A549 (cell line): ENCODE data around the gene EBF4. TPM values are rescaled to one million over a fixed set of nuclear protein-coding genes. Genes with fewer than 3 reads are reported as not detected.

Experiments
- ATAC-seq, 2 experiments: fragments of 200-7000 bp in 1 of 2; fragments of >200 bp in 1 of 2; cut with Nextera tagmentation in 1 of 2; cut with Tn5 transposase in 1 of 2; 3 replicates each; pipeline versions ENCODE4 v1.8.0 to v1.9.1; 2018 to 2020; ENCODE audit warnings: mild to moderate bottlenecking in 1 of 2, moderate library complexity in 1 of 2
- CTCF ChIA-PET: fragments of 300-600 bp; sonication (Branson Sonifier 250); formaldehyde crosslinking; extraction: SDS; loops from one replicate; lab custom pipeline; 2021; ENCODE audit warnings: antibody characterized with exemption, inconsistent platforms; lab: Yijun Ruan, JAX
- POLR2A ChIA-PET: fragments of 350-600 bp; formaldehyde crosslinking; extraction: SDS; loops from one replicate; lab custom pipeline; 2021; ENCODE audit warnings: antibody characterized with exemption, inconsistent platforms; lab: Yijun Ruan, JAX
- DNase-seq, 2 experiments: peaks; one replicate each; pipeline versions ENCODE4 v3.0.0 to v3.0.0-alpha.2; 2011 to 2016; ENCODE audit warnings: low read depth in 1 of 2, low spot score in 1 of 2
- FAIRE-seq: peaks from 2 replicates; lab custom pipeline; 2011; peaks lifted over from hg19 to GRCh38; lab: Jason Lieb, UNC
- H3K27ac ChIP-seq, 2 experiments: fragments of >200 bp; sonication (Bioruptor Twin); formaldehyde crosslinking; 3 replicates each; pipeline ENCODE4 v1.5.1; 2016 to 2017
- H3K4me1 ChIP-seq: fragments of >200 bp; sonication (Bioruptor Twin); formaldehyde crosslinking; 3 replicates; pipeline ENCODE4 v1.6.1; 2016
- H3K4me2 ChIP-seq: fragments of >200 bp; sonication (Bioruptor Twin); formaldehyde crosslinking; 3 replicates; pipeline ENCODE4 v1.6.1; 2016
- H3K4me3 ChIP-seq: fragments of >200 bp; sonication (Bioruptor Twin); formaldehyde crosslinking; 3 replicates; pipeline ENCODE4 v1.5.1; 2016
- H3K9me3 ChIP-seq: fragments of >200 bp; sonication (Bioruptor Twin); formaldehyde crosslinking; 3 replicates; pipeline ENCODE4 v1.6.1; 2016
- CBX8 ChIP-seq: fragments of 200-600 bp; sonication (generic); IDR thresholded peaks from 2 replicates; pipeline ENCODE4 v1.6.1; 2016
- E2F6 ChIP-seq: IDR thresholded peaks from 2 replicates; pipeline ENCODE4 v1.6.1; 2012; ENCODE audit warnings: low read depth, borderline replicate concordance
- FOXS1 ChIP-seq: fragments of 250-450 bp; sonication (Bioruptor Pico); IDR thresholded peaks from 2 replicates; pipeline ENCODE4 v1.5.0; 2020; ENCODE audit warnings: mild to moderate bottlenecking, moderate library complexity
- GATA3 ChIP-seq: IDR thresholded peaks from 2 replicates; pipeline ENCODE4 v1.6.1; 2012; ENCODE audit warnings: borderline replicate concordance
- HOXA7 ChIP-seq: fragments of 250-450 bp; sonication (Bioruptor Pico); IDR thresholded peaks from 2 replicates; pipeline ENCODE4 v1.5.0; 2020; ENCODE audit warnings: mild to moderate bottlenecking, moderate library complexity
- KDM1A ChIP-seq: fragments of 200-600 bp; sonication (generic); IDR thresholded peaks from 2 replicates; pipeline ENCODE4 v1.6.1; 2016; ENCODE audit warnings: low read depth, mild to moderate bottlenecking
- MAX ChIP-seq: IDR thresholded peaks from 2 replicates; pipeline ENCODE4 v1.6.1; 2012
- POLR2A ChIP-seq: IDR thresholded peaks from 2 replicates; pipeline ENCODE4 v1.6.1; 2012; ENCODE audit warnings: mild to moderate bottlenecking, low read length
- RAD21 ChIP-seq, 2 experiments: fragments of >200 bp in 1 of 2; sonication (Bioruptor Twin) in 1 of 2; formaldehyde crosslinking in 1 of 2; IDR thresholded peaks in 1 of 2; conservative IDR thresholded peaks in 1 of 2; 2 replicates in 1 of 2; 3 replicates in 1 of 2; pipeline ENCODE4 v1.6.1; 2012 to 2018; ENCODE audit warnings: inconsistent platforms in 1 of 2
- REST ChIP-seq: fragments of 200-600 bp; sonication (generic); IDR thresholded peaks from 2 replicates; pipeline ENCODE4 v1.6.1; 2016; ENCODE audit warnings: antibody characterized with exemption, mild to moderate bottlenecking, moderate library complexity
- SMC3 ChIP-seq: fragments of >200 bp; sonication (Bioruptor Twin); formaldehyde crosslinking; IDR thresholded peaks from 3 replicates; pipeline ENCODE4 v1.6.1; 2018; ENCODE audit warnings: inconsistent platforms
- TFCP2L1 ChIP-seq: fragments of 250-450 bp; sonication (Bioruptor Pico); IDR thresholded peaks from 2 replicates; pipeline ENCODE4 v1.5.0; 2021; ENCODE audit warnings: mild to moderate bottlenecking
- ZNF302 ChIP-seq: fragments of 250-450 bp; sonication (Bioruptor Pico); IDR thresholded peaks from 2 replicates; pipeline ENCODE4 v1.9.0; 2021; ENCODE audit warnings: inconsistent platforms, mild to moderate bottlenecking, moderate library complexity
- ZSCAN20 ChIP-seq: fragments of 250-450 bp; sonication (Bioruptor Pico); IDR thresholded peaks from 2 replicates; pipeline ENCODE4 v1.8.0; 2022; ENCODE audit warnings: mild to moderate bottlenecking, moderate library complexity
- WGBS: methylation state at CpG from one replicate; pipeline ENCODE4 v1.1.6; 2017; ENCODE audit errors: missing lambda C conversion rate; 5-methylcytosine and 5-hydroxymethylcytosine counted together
- polyA minus RNA-seq: library from RNA; depleted of rRNA, polyadenylated mRNA; stranded (reverse); fragments of >200 nt; gene quantifications from 2 replicates; pipeline ENCODE4 v1.2.3, GENCODE V29; 2011; rRNA and poly(A)+ RNA removed
- polyA plus RNA-seq, 4 experiments: library from polyadenylated mRNA; depleted of rRNA in 3 of 4; stranded (reverse); fragments of >200 nt; fragmentation: RNase III in 1 of 4; extraction: RNeasy Plus Mini Kit Qiagen cat#74134 plus additional on column Dnase treatment in 1 of 4; gene quantifications; 2 replicates in 3 of 4; 3 replicates in 1 of 4; pipeline ENCODE4 v1.2.3, GENCODE V29; 2011 to 2017

EBF4 gene, protein sequence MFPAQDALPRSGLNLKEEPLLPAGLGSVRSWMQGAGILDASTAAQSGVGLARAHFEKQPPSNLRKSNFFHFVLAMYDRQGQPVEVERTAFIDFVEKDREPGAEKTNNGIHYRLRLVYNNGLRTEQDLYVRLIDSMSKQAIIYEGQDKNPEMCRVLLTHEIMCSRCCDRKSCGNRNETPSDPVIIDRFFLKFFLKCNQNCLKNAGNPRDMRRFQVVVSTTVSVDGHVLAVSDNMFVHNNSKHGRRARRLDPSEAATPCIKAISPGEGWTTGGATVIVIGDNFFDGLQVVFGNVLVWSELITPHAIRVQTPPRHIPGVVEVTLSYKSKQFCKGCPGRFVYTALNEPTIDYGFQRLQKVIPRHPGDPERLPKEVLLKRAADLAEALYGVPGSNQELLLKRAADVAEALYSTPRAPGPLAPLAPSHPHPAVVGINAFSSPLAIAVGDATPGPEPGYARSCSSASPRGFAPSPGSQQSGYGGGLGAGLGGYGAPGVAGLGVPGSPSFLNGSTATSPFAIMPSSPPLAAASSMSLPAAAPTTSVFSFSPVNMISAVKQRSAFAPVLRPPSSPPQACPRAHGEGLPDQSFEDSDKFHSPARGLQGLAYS
- polyA plus RNA-seq (2011; rRNA removed) (2.2 and 2.9 TPM in 2 replicates), polyA plus RNA-seq (2017; fragmentation: RNase III; extraction: RNeasy Plus Mini Kit Qiagen cat#74134 plus additional on column Dnase treatment) (1.5 to 3.2 TPM (median 2.8 TPM) in 3 replicates), polyA minus RNA-seq (2.6 and 4.5 TPM in 2 replicates)
- 1.1 and 1.8 TPM in 2 replicates for polyA plus RNA-seq (2012; cell fraction: cytosol; rRNA removed)
- polyA plus RNA-seq (2012; cell fraction: nucleus; rRNA removed) = 7.8 and 8.6 TPM in 2 replicates

- peak in 1 of 2 experiments; percentile 21; a peak in 5 of 6 replicates for ATAC-seq
Observed at GRCh38 chr20:2692036-2692885, at the start of gene EBF4. Gene EBF4, plus strand, starts transcription at chr20:2692780. Its CDS starts 866 bp downstream, at chr20:2693646.

DNA sequence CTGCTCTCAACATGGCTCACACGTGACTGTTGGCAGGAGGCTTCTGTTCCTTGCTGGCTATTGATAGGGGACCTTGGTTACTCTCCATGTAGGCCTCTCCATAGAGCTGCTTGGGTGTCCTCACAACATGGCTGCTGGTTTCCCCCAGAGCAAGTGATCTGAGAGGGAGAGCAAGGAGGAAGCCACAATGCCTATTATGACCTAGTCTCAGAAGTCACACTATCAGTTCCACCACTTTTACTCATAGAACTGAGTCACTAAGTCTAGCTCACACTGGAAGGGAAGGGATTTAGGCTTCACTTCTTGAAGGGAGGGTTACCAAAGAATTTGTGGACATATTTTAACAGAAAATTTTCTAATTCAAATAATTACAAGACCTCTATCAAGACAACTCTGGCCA, 48.9 kb upstream of the EBF4 start:
- TF ChIP-seq RAD21 (conservative IDR thresholded peaks at IDR 0.05 in 1 of 2, IDR thresholded peaks at IDR 0.05 in 1 of 2) (no peak), FOXS1 (CRISPR knock-in tag) (no peak), KDM1A (no peak), GATA3 (no peak), SMC3 (no peak), REST (no peak), CBX8 (no peak), TFCP2L1 (CRISPR knock-in tag) (no peak), ZNF302 (CRISPR knock-in tag) (no peak)
- no peaks in the 10 kb centered on the region for H3K4me1 ChIP-seq
- DNase-seq (no peak), ATAC-seq (no peak), FAIRE-seq (no peak)
- CTCF ChIA-PET = interaction anchor here (0.8 to 13.5 kb wide), 6 partner anchors 9 to 119 kb away, joined by 3 to 165 read pairs (median 4); partner anchors contain the start of gene NOP56
- no peak overlapping the region for H3K27ac ChIP-seq
- POLR2A ChIA-PET = interaction anchor here (1.0 kb wide), 1 partner anchor 173 kb away, joined by 3 read pairs; the partner anchor contains the start of gene SNRPB
- H3K4me3 ChIP-seq = no peak overlapping the region
- no peak overlapping the region for H3K4me2 ChIP-seq
- H3K9me3 ChIP-seq = no peaks in the 10 kb centered on the region
- 14% methylated on average over 1 of the region's 1 CpG for WGBS

More at GRCh38 chr20:2692036-2692885, at the start of gene EBF4:
- CTCF ChIA-PET = interaction anchor here (0.6 to 2.0 kb wide), 7 partner anchors 15 to 640 kb away, joined by 3 to 9 read pairs (median 4); no protein-coding TSS in a partner anchor
- POLR2A ChIA-PET = interaction anchor here (1.3 to 2.0 kb wide), 2 partner anchors 40 to 222 kb away, joined by 4 to 5 read pairs; partner anchors contain the start of genes NOP56 and SNRPB
- peak within 1 kb of the TSS; percentile 90 for H3K4me2 ChIP-seq
- DNase-seq (peak; percentile 26 to 69), FAIRE-seq (no peak)
- peaks cover 8% of the 10 kb centered on the region; the same call in 1 of the 3 replicates for H3K4me1 ChIP-seq
- WGBS = 45% methylated on average over 60 of the region's 106 CpGs
- no peaks in the 10 kb centered on the region for H3K9me3 ChIP-seq
- peak within 1 kb of the TSS; percentile 88 for H3K4me3 ChIP-seq
- peak within 1 kb of the TSS; percentile 23 to 86 for H3K27ac ChIP-seq
- TF ChIP-seq FOXS1 (CRISPR knock-in tag) (no peak), HOXA7 (CRISPR knock-in tag) (no peak), E2F6 (peak; percentile 82), POLR2A (no peak), ZSCAN20 (CRISPR knock-in tag) (no peak), MAX (peak; percentile 70)
